Hair follicular keratinocyte (primary cell): ENCODE data around the gene CDV3. TPM values are rescaled to one million over a fixed set of nuclear protein-coding genes. Genes with fewer than 3 reads are reported as not detected.

ENCODE experiments used
- total RNA-seq: library from RNA; depleted of rRNA; stranded (reverse); fragments of >200 nt; gene quantifications from 2 replicates; pipeline ENCODE4 v1.2.3, GENCODE V29; 2015

The CDV3 gene
- total RNA-seq = 137 and 143 TPM in 2 replicates

GRCh38 chr3:133573629-133574194, at the start of gene CDV3:
Gene CDV3, plus strand, starts transcription at chr3:133573686. Its CDS starts 359 bp downstream, at chr3:133574045.

Other genes starting within 250 kb of the CDV3 start
- gene BFSP2, start 173.6 kb upstream of the CDV3 start, total RNA-seq = not detected in 2 replicates
- gene TOPBP1, start 88.3 kb downstream of the CDV3 start, total RNA-seq = 25.1 and 30.2 TPM in 2 replicates
- gene TF, start 172.7 kb downstream of the CDV3 start, total RNA-seq = 0.27 TPM in 1 of 2 replicates, not detected in the other
- 46.4 and 64.9 TPM in 2 replicates for gene SRPRB, start 232.1 kb downstream of the CDV3 start, total RNA-seq